GM21526 (cell line): ENCODE results near the gene OR9Q2.
"Not testable (repeated sequence)": the region's sequence is repeated elsewhere in the genome, so short reads cannot be mapped to it uniquely, and the experiment has no call there.

Experiments
- ATAC-seq: cut with Tn5 transposase; IDR thresholded peaks from one replicate; pipeline ENCODE4 v1.9.1; 2021; ENCODE audit warnings: moderate library complexity; ENCODE audit not compliant: unreplicated experiment, low FRiP score

OR9Q2 gene

GRCh38 chr11:58188770-58189169, at the start of gene OR9Q2:
TSS of gene OR9Q2 (plus strand) at chr11:58189070. CDS start at chr11:58190491, 1,421 bp downstream.
- no peak for ATAC-seq

DNA sequence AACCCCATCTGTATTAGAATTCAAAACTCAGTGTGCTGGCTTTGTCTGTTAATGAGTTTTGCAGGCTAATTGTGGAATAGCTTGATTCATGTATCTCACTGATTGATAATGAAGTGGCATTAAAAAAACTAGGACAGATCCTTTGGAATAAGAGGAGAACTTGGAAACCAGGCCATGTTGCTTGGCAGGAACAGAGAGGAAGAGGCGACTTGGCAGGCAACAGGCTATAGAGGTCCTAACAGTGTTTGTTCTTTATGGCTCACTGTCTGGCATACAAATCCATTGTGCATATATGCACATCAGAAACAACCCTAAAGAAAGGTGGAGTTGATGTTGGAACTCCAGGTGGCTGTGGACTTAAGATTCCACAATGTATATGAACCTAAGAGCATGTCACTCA, 46.1 kb upstream of the OR9Q2 start:
- ATAC-seq = no peak

DNA sequence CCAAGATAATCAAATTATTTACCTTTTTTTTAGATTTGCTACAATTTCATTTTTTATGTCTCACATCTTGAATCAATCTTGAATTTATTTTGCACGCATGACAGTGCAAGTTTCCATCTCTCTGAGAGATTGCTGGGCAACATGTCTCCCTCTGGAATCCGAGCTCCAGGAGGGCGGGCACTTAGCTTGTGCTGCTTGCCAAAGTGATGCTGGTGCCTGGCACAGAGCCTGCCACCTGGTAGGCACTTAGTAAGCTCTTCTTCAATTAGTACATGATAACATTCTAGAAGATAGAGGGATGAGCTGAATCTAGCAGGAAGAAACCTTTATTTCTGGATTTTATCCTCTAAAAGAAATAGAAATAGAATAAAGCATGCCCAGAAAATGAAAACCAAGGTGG, 36.1 kb upstream of the OR9Q2 start:
- ATAC-seq = no peak

DNA sequence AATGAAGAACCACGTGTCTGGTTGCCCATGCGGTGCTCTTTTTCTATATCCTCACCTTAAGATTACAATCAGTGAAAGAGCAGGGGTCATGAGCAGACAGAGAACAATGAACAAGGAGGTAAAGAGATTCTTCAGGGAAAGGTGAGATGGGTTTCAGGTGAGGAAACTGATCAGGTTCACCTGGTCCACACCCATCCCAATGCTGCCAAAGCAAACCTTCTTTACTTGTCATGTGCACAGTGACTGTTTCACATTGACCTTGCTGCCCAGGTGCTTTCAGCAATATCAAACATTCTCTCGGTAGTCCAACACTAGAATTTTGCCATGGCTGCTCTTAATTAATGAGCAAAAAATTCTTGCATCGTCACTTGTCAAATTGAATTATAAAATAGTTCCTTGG, 24.5 kb upstream of the OR9Q2 start:
- no peak for ATAC-seq

DNA sequence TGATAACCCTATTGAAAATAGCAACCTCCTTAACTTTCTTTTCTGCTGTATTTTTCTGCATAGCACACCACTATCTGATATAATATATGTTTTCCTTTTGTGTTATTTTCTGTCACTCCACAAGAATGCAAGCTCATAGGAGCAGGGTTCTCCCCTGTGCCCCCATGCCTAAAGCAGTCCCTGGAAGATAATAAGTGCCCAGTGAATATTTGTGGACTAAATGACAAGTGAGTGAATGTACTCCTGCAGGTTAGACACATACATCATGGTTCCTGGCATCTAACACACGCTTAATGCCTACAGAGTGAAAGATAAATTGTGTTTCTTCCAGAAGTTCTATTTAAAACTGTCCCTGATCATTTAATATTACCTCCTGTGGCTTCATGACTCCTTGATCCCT, 23.9 kb upstream of the OR9Q2 start:
- no peak for ATAC-seq

GRCh38 chr11:58165504-58166106, 23.3 kb upstream of the OR9Q2 start:
- no peak for ATAC-seq

DNA sequence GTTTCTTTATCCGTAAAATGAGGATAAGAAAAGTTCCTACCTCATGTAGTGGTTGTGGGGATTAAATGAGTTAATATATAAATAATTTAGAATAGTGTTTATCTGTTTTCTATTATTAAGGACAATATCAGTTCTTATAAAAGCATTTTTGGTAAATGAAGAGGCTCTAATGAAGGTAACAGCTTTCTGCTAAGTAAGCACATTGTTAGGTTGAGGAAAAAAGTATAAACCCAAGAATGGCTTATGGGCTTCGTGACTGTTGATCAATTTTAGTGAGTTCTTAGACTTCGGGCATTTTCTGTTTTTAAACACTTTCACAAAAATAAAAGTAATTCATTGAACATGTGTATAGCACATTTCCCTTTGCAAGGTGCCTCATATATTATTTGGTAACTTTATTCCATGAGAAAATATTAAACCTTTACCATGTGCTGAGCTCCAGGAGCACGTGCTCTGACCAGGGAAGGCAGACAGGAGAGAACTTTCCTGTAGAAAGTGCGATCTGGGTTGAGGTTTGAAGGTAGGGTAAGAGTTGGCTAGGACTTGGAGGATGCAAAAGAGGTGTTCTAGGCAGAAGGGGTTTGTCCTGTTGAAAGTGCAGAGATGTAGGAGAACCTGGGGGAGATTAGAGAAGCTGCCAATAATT, 11.3 kb upstream of the OR9Q2 start:
- ATAC-seq = no peak

GRCh38 chr11:58178444-58178843, 10.4 kb upstream of the OR9Q2 start:
- ATAC-seq = no peak

- no peak for ATAC-seq
These were observed 9.2 kb upstream of the OR9Q2 start for GRCh38 chr11:58179648-58180047.

- no peak for ATAC-seq
These were observed 1.9 kb upstream of the OR9Q2 start for GRCh38 chr11:58186938-58187337.

DNA sequence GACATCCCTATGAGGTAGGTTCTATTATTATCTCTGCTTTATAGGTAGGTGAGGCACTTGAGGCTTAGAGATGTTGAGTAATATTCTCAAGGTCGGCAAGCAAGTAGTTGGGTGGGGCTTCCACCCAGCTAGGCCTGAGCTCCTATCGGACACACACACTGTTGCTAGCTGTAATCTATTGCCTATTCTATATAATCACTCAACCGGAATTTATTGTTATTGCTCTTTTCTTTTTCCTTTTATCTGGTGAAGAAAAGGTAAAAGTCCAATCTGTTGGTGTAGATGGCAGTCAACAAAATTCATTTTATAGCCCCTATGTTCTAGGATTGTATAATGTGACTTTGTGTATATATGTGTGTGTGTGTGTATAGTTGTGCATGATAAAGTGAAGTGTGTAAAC, 3.4 kb downstream of the OR9Q2 start:
- no peak for ATAC-seq

GRCh38 chr11:58193391-58193790, 4.5 kb downstream of the OR9Q2 start:
- no peak for ATAC-seq

GRCh38 chr11:58195939-58196338, 7.1 kb downstream of the OR9Q2 start:
- ATAC-seq = no peak

DNA sequence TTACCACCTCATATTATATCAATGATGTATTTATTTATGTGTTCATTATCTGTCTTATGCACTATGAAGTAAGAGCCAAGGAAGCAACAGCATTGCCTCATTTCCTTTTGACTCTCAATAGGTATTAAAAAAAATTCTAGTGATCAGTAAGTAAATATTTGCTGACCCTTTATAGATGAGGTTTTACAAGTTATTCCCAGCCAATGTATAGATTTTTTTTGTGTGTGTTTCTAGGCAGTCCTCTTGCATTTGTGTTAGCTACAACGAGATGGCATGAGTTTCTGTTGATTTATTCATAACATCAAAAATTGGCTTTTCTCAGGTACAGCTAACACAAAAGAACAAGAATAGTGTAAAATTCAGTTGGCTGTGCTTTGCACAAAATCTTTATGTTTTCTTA, 10.4 kb downstream of the OR9Q2 start:
- no peak for ATAC-seq

GRCh38 chr11:58204042-58204441, 15.2 kb downstream of the OR9Q2 start, which contains the start of gene OR1S2:
TSS of gene OR1S2 (minus strand) at chr11:58204142. CDS start at chr11:58204142, 0 bp downstream.
- ATAC-seq = no peak

- not testable (repeated sequence) for ATAC-seq
These were observed 23.6 kb downstream of the OR9Q2 start, which contains the start of gene OR1S1 for GRCh38 chr11:58212420-58212819. TSS of gene OR1S1 (plus strand) at chr11:58212720.

- no peak for ATAC-seq
These were observed 27.6 kb downstream of the OR9Q2 start for GRCh38 chr11:58216476-58216875.

- no peak for ATAC-seq
These were observed 33.9 kb downstream of the OR9Q2 start for GRCh38 chr11:58222721-58223120.

DNA sequence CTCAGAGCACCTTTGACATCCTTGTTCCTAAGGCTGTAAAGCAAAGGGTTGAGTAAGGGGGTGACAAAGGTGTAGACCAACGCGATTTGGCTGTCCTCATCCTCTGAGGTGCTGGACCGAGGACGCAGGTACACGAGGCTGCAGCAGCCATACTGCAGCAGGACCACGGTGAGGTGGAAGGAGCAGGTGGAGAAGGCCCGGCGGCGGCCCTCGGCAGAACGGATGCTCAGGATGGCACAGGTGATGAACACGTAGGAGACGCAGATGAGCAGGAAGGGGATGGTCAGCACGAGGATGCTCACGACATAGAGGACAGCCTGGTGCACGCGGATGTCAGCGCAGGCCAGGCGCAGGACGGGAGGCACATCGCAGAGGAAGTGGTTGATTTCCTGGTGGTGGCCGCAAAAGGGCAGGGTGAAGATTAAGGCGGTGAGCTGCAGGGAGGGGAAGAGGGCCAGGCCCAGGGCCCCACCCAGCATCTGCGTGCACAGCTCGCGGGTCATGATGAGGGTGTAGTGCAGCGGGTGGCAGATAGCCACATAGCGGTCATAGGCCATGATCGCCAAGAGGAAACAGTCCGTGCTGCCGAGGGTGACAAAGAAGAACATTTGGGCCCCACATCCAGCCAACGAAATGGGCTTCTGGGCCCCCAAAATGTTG, 39.2 kb downstream of the OR9Q2 start:
- no peak for ATAC-seq
